Esophagus squamous epithelium (tissue), 5 donors: Measurements from ENCODE around the gene TSPAN4. TPM values are rescaled to one million over a fixed set of nuclear protein-coding genes. Genes with fewer than 3 reads are reported as not detected.

Experiments used
- DNase-seq: peaks from one replicate; lab custom pipeline; 2025; lab: John Stamatoyannopoulos, UW
- H3K27ac ChIP-seq, 4 donors: fragments of 200-600 bp; sonication (generic); one replicate each; pipeline ENCODE4 v1.5.1; 2016 to 2019; ENCODE audit warnings: mild to moderate bottlenecking in 1 of 4
- H3K27me3 ChIP-seq, 4 donors: fragments of 200-600 bp; sonication (generic); 1 replicate in 3 of 4; 2 replicates in 1 of 4; pipeline versions ENCODE4 v1.5.1 to v1.6.0; 2017 to 2021; ENCODE audit warnings: antibody characterized with exemption in 1 of 4
- H3K36me3 ChIP-seq, 3 donors: fragments of 200-600 bp; sonication (generic); one replicate each; pipeline ENCODE4 v1.5.1; 2016 to 2019
- H3K4me1 ChIP-seq, 3 donors: fragments of 200-600 bp; sonication (generic); one replicate each; pipeline ENCODE4 v1.5.1; 2017 to 2019
- H3K4me3 ChIP-seq, 4 donors: fragments of 200-600 bp; sonication (generic); 1 replicate in 3 of 4; 2 replicates in 1 of 4; pipeline ENCODE4 v1.5.1; 2016 to 2019; ENCODE audit warnings: mild to moderate bottlenecking in 2 of 4, moderate library complexity in 1 of 4
- H3K9me3 ChIP-seq, 3 donors: fragments of 200-600 bp; sonication (generic); one replicate each; pipeline ENCODE4 v1.5.1; 2016 to 2019
- POLR2A ChIP-seq, 4 donors: fragments of 450-650 bp; IDR thresholded peaks; one replicate each; pipeline ENCODE4 v1.6.1; 2017; ENCODE audit warnings: antibody characterized with exemption in 4 of 4, mild to moderate bottlenecking in 4 of 4, moderate library complexity in 3 of 4
- WGBS, 2 donors: methylation state at CpG; one replicate each; pipeline ENCODE4 v1.1.5; 2018; 5-methylcytosine and 5-hydroxymethylcytosine counted together
- intact Hi-C: fragments of 100-400 bp; cut with DNase I; formaldehyde crosslinking; loops from one replicate; pipeline ENCODE4 v1.15.0; 2022
- total RNA-seq, 4 donors: library from RNA; depleted of rRNA; stranded (reverse); fragments of >200 nt; gene quantifications; one replicate each; pipeline ENCODE4 v1.1.0, GENCODE V29; 2016
- TF ChIP-seq, protein P1 (sequence below), 6 experiments: fragments of 450-650 bp in 4 of 6; fragments of 200-600 bp in 2 of 6; sonication (generic) in 2 of 6; IDR thresholded peaks; one replicate each; pipeline ENCODE4 v1.5.1; 2016 to 2019; ENCODE audit warnings: antibody characterized with exemption in 6 of 6, mild to moderate bottlenecking in 4 of 6, moderate library complexity in 4 of 6
- donor health status: DM: yes; HTN: yes; CAD: no.

Gene TSPAN4
- total RNA-seq, 4 donors from 2014 or later, result 6.8 to 59.7 (median 19.0) TPM

DNA sequence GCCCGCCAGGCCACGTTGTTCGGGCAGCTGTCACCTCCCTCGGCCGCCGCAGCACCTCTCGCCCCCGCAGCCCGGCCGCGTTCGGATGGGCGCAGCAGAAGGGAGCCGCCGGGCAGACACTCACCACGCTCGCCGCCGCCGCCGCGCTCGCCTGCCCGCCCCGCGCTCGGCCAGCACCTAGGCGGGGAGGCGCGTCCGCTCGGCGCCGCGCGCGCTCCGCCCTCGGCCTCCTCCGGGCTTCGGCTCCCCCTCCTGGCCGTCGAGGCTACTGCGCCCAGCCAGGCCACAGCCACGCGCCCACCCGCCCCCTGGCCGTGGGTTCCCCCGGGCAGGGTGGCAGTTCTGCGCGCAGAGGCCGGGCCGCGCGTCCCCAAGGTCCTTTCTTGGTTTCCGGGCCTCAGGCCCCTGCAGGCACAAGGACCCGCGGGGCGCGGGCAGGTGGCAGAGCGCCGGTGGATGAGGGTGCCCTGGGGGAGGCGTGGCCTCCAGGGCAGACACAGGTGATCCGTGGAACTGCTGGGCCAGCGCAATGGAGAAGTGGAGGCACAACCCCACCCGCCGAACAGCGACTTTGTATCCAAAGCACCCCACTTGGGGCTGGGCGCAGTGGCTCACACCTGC is 44.4 kb upstream of the TSPAN4 start, which contains the start of gene SLC25A22:
Gene SLC25A22 (minus strand): TSS at position 189 of the 621 bp plus-strand sequence. CDS start 3,275 bp downstream, outside the sequence.
- Histone ChIP-seq H3K4me3 (peak within 1 kb of the TSS; percentile 65 to 87 (median 82)), H3K9me3 (no peaks in the 10 kb centered on the region), H3K27me3 (no peaks in the 10 kb centered on the region), H3K27ac (peak within 1 kb of the TSS; percentile 81 to 94 (median 90)), H3K4me1 (peaks cover 29 to 54% (median 39%) of the 10 kb centered on the region in 3 donors), H3K36me3 (peaks cover under 1 to 55% (median 11%) of the 10 kb centered on the region in 3 donors)
- no peak for DNase-seq
- WGBS, 2 donors, result 28% methylated on average over 3 of the region's 69 CpGs; no CpG with 5 or more reads in 1 of the 2 donors
- no peak for TF ChIP-seq POLR2A (IDR thresholded peaks at IDR 0.05)
- TF ChIP-seq, protein P1, sequence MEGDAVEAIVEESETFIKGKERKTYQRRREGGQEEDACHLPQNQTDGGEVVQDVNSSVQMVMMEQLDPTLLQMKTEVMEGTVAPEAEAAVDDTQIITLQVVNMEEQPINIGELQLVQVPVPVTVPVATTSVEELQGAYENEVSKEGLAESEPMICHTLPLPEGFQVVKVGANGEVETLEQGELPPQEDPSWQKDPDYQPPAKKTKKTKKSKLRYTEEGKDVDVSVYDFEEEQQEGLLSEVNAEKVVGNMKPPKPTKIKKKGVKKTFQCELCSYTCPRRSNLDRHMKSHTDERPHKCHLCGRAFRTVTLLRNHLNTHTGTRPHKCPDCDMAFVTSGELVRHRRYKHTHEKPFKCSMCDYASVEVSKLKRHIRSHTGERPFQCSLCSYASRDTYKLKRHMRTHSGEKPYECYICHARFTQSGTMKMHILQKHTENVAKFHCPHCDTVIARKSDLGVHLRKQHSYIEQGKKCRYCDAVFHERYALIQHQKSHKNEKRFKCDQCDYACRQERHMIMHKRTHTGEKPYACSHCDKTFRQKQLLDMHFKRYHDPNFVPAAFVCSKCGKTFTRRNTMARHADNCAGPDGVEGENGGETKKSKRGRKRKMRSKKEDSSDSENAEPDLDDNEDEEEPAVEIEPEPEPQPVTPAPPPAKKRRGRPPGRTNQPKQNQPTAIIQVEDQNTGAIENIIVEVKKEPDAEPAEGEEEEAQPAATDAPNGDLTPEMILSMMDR (IDR thresholded peaks at IDR 0.05), result peak; percentile 72 to 97 (median 92)
- intact Hi-C loops, result no loop called here

DNA sequence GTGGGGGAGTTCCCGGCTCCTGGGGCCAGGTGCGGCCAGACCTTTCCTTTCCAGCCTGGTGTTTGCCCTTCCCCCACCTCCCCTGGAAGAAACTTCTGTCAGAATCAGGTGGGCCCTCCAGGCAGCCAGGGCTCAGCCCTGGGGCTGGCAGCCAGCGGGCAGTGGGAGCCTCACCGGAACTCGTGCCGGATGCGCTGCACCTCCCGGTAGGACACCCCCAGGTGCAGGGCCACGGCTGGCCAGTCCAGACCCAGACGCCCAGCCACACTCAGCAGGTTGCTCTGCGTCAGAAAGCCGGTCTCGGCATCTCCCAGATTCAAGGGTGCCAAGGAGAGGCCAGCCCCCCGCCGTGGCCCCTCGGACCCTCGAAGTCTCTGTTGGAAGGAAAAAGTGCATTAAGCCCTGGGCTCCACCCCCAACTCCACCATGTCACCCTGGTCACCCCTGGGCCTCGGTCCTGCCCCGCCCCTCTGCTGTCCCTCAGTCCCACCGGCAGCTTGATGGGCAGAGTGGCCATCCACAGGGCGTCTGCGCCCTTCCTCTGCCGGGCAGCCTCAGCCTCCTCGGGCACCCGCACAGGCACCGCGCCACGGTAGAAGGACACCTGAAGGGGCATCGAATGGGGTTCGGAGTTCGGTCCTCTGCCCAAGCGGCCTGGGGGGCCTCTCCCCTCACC is 42.9 kb upstream of the TSPAN4 start:
- H3K36me3 ChIP-seq, result peaks cover 0 to 48% (median 11%) of the 10 kb centered on the region in 3 donors
- peaks cover 37 to 60% (median 46%) of the 10 kb centered on the region in 3 donors for H3K4me1 ChIP-seq
- no peaks in the 10 kb centered on the region for H3K27me3 ChIP-seq
- H3K27ac ChIP-seq, result no peak overlapping the region
- intact Hi-C loops, result no loop called here
- no peak for DNase-seq
- TF ChIP-seq, protein P1 (IDR thresholded peaks at IDR 0.05), result no peak
- no peak for TF ChIP-seq POLR2A (IDR thresholded peaks at IDR 0.05)
- H3K4me3 ChIP-seq, result no peak overlapping the region
- 40 to 95% methylated on average over 1 to 12 of the region's 32 CpGs for WGBS, 2 donors
- H3K9me3 ChIP-seq, result no peaks in the 10 kb centered on the region

DNA sequence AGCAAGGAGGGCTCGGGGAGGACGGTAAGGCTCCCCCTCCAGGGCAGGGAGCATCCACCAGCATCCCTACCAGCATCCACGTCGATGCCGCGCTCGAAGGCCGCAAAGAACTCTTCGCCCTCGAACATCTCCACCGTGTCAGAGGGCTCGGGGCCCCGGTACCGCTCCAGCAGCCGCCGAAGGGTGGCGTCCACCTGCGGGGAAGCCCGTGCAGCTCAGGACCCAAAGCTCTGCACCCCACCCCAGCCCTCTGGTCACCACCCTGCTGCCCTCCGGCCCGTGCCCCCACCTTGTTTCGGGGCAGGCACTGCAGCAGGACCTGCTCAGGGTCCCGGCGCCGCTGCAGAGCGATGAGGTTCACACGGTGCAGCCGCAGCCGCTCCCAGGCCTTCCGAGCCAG is 42.2 kb upstream of the TSPAN4 start:
- no peak overlapping the region for H3K27ac ChIP-seq
- TF ChIP-seq, protein P1 (IDR thresholded peaks at IDR 0.05), result no peak
- TF ChIP-seq POLR2A (IDR thresholded peaks at IDR 0.05), result no peak
- no peak overlapping the region for H3K4me3 ChIP-seq
- no peak for DNase-seq
- H3K27me3 ChIP-seq, result no peaks in the 10 kb centered on the region
- 89 to 98% methylated on average over 10 to 12 of the region's 30 CpGs for WGBS, 2 donors
- peaks cover 31 to 60% (median 46%) of the 10 kb centered on the region in 3 donors for H3K4me1 ChIP-seq
- no peaks in the 10 kb centered on the region for H3K9me3 ChIP-seq
- intact Hi-C loops, result no loop called here
- peaks cover 0 to 48% (median 11%) of the 10 kb centered on the region in 3 donors for H3K36me3 ChIP-seq

DNA sequence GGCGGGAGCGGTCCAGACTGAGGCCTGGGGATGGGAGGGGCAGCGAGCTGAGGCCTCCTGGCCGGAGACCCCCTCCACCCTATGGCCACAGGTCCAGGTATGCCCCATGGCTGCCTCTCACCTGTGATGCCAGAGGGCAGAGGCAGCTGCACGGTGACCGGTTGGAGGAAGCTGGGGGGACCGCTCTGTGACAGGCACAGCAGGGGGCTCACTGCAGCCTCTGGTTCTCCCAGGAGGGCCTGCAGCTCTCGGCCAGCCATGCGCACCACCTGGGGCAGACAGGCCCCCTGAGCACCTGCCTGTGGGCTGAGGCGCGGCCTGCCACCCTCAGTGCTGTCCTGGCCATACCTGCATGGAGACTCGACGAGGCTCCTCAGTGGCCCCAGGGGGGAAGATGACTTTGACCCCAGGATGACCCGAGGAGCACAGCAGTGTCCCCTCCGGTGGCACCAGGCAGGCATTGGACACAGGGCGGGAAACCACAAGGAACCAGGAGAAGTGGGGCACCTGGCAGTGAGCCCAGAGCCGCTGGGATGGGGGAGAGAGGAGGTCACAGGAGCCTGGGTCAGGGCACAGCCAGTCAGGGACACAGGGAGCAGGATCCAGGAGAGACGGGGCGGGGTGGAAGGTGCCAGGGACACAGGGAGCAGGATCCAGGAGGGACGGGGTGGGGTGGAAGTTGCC is 41.4 kb upstream of the TSPAN4 start:
- TF ChIP-seq, protein P1 (IDR thresholded peaks at IDR 0.05), result no peak
- no peak for TF ChIP-seq POLR2A (IDR thresholded peaks at IDR 0.05)
- peaks cover 27 to 60% (median 42%) of the 10 kb centered on the region in 3 donors for H3K4me1 ChIP-seq
- H3K27me3 ChIP-seq, result no peaks in the 10 kb centered on the region
- H3K4me3 ChIP-seq, result no peak overlapping the region
- WGBS, 2 donors, result 78 to 88% methylated on average over 7 to 10 of the region's 20 CpGs
- intact Hi-C loops, result no loop called here
- peaks cover 0 to 48% (median 11%) of the 10 kb centered on the region in 3 donors for H3K36me3 ChIP-seq
- H3K9me3 ChIP-seq, result no peaks in the 10 kb centered on the region
- no peak overlapping the region for H3K27ac ChIP-seq
- no peak for DNase-seq
